CD8-positive, alpha-beta memory T cell (primary cell): ENCODE measurements around the gene ESCO1. TPM values are rescaled to one million over a fixed set of nuclear protein-coding genes. Genes with fewer than 3 reads are reported as not detected.
"Not testable (repeated sequence)": the region's sequence is repeated elsewhere in the genome, so short reads cannot be mapped to it uniquely, and the experiment has no call there.

Experiments used
- CTCF ChIA-PET: fragments of 350-600 bp; sonication (Branson Sonifier 250); formaldehyde crosslinking; loops from one replicate; lab custom pipeline; 2021; ENCODE audit warnings: antibody characterized with exemption; lab: Charles Lee
- POLR2A ChIA-PET: fragments of 350-600 bp; sonication (Branson Sonifier 250); formaldehyde crosslinking; loops from one replicate; lab custom pipeline; 2021; ENCODE audit warnings: antibody characterized with exemption; lab: Charles Lee
- DNase-seq, 5 donors: peaks; one replicate each; pipeline versions ENCODE4 v3.0.0 to v3.0.0-alpha.2; 2020 to 2022; ENCODE audit warnings: mixed read lengths in 1 of 5
- H3K27ac ChIP-seq: one replicate; pipeline ENCODE4 v1.7.0; 2013; ENCODE audit warnings: low read depth, mild to moderate bottlenecking, low read length, moderate library complexity
- H3K27me3 ChIP-seq: 2 replicates; pipeline ENCODE4 v1.7.0; 2013; ENCODE audit warnings: low read length, mild to moderate bottlenecking; ENCODE audit not compliant: insufficient read depth, poor library complexity, severe bottlenecking
- H3K36me3 ChIP-seq: 2 replicates; pipeline ENCODE4 v1.7.0; 2013; ENCODE audit warnings: mild to moderate bottlenecking, low read length, moderate library complexity; ENCODE audit not compliant: insufficient read depth
- H3K4me1 ChIP-seq: 2 replicates; pipeline ENCODE4 v1.7.0; 2013; ENCODE audit warnings: mild to moderate bottlenecking, low read length, moderate library complexity; ENCODE audit not compliant: insufficient read depth
- H3K4me3 ChIP-seq: 2 replicates; pipeline ENCODE4 v1.7.0; 2013; ENCODE audit warnings: mild to moderate bottlenecking, low read length
- H3K9me3 ChIP-seq: 2 replicates; pipeline ENCODE4 v1.7.0; 2013; ENCODE audit warnings: mild to moderate bottlenecking, low read length
- H3K27ac Mint-ChIP-seq, 8 donors: one replicate each; pipeline ENCODE4 v1.8.0; 2020 to 2021; ENCODE audit warnings: mixed read lengths in 8 of 8, mild to moderate bottlenecking in 6 of 8, inconsistent platforms in 3 of 8, moderate library complexity in 3 of 8
- H3K27me3 Mint-ChIP-seq, 2 donors: one replicate each; pipeline ENCODE4 v1.8.0; 2020 to 2021; ENCODE audit warnings: mixed read lengths in 2 of 2, mild to moderate bottlenecking in 1 of 2, moderate library complexity in 1 of 2
- H3K36me3 Mint-ChIP-seq, 3 donors: one replicate each; pipeline ENCODE4 v1.8.0; 2020 to 2021; ENCODE audit warnings: mixed read lengths in 3 of 3, inconsistent platforms in 1 of 3, mild to moderate bottlenecking in 1 of 3
- H3K4me1 Mint-ChIP-seq, 3 donors: one replicate each; pipeline ENCODE4 v1.8.0; 2020 to 2021; ENCODE audit warnings: mixed read lengths in 3 of 3, inconsistent platforms in 1 of 3, mild to moderate bottlenecking in 1 of 3
- H3K4me3 Mint-ChIP-seq, 7 donors: one replicate each; pipeline ENCODE4 v1.8.0; 2020 to 2021; ENCODE audit warnings: mixed read lengths in 7 of 7, mild to moderate bottlenecking in 6 of 7, moderate library complexity in 4 of 7, inconsistent platforms in 2 of 7
- H3K9me3 Mint-ChIP-seq, 5 donors: one replicate each; pipeline ENCODE4 v1.8.0; 2020 to 2022; ENCODE audit warnings: mixed read lengths in 5 of 5, mild to moderate bottlenecking in 3 of 5, moderate library complexity in 2 of 5, inconsistent platforms in 1 of 5
- polyA plus RNA-seq: library from polyadenylated mRNA; unstranded; fragments of 300-500 nt; fragmentation: Illumina TruSeq; gene quantifications from one replicate; pipeline ENCODE4 v1.2.3, GENCODE V29; 2021
- total RNA-seq, 2 experiments: library from RNA; stranded (reverse); gene quantifications; one replicate each; pipeline ENCODE4 v1.2.3, GENCODE V29; 2021

ESCO1 gene
- total RNA-seq = 10 to 100 TPM; 18.2 to 19.3 TPM
- 11.0 TPM for polyA plus RNA-seq

GRCh38 chr18:21600526-21601410 lies at the start of gene ESCO1:
Gene ESCO1, minus strand, starts transcription at chr18:21600704. Its CDS starts 25,861 bp downstream, at chr18:21574843.
- no peaks in the 10 kb centered on the region for H3K36me3 ChIP-seq
- DNase-seq = peak; percentile 90 to 98 (median 97)
- H3K4me3 ChIP-seq = peak within 1 kb of the TSS; percentile 92
- ChIA-PET CTCF (interaction anchor here (0.7 to 5.6 kb wide), 31 partner anchors 10 to 490 kb away, joined by 3 to 131 read pairs (median 4); partner anchors contain the start of genes ABHD3, MIB1, ROCK1 and SNRPD1), POLR2A (interaction anchor here (0.6 to 2.8 kb wide), 10 partner anchors 10 to 489 kb away, joined by 3 to 63 read pairs (median 6); partner anchors contain the start of genes ABHD3, MIB1, ROCK1 and SNRPD1)
- H3K4me1 Mint-ChIP-seq = peaks cover 33 to 64% (median 45%) of the 10 kb centered on the region in 3 donors
- peak within 1 kb of the TSS; percentile 99 for H3K27ac ChIP-seq
- no peaks in the 10 kb centered on the region for H3K9me3 Mint-ChIP-seq
- peak within 1 kb of the TSS; percentile 94 to 100 (median 98) for H3K27ac Mint-ChIP-seq
- peaks cover 0 to 6% of the 10 kb centered on the region in 2 donors for H3K27me3 Mint-ChIP-seq
- H3K36me3 Mint-ChIP-seq = peaks cover 0 to 16% (median 0%) of the 10 kb centered on the region in 3 donors
- no peaks in the 10 kb centered on the region for H3K9me3 ChIP-seq
- H3K4me3 Mint-ChIP-seq = peak within 1 kb of the TSS; percentile 91 to 98 (median 97)
- H3K4me1 ChIP-seq = peaks cover 29% of the 10 kb centered on the region
- no peaks in the 10 kb centered on the region for H3K27me3 ChIP-seq

- DNase-seq, H3K9me3 Mint-ChIP-seq, POLR2A ChIA-PET, H3K36me3 ChIP-seq, H3K27me3 ChIP-seq, H3K27me3 Mint-ChIP-seq, H3K4me3 Mint-ChIP-seq, H3K4me3 ChIP-seq, H3K9me3 ChIP-seq, H3K36me3 Mint-ChIP-seq, H3K4me1 Mint-ChIP-seq, H3K27ac ChIP-seq, H3K4me1 ChIP-seq: not testable (repeated sequence)
- H3K27ac Mint-ChIP-seq = peak overlapping the region in 1 of 8 donors; percentile 58
- CTCF ChIA-PET = interaction anchor here (0.7 to 1.0 kb wide), 2 partner anchors 10 to 40 kb away, joined by 3 to 4 read pairs; partner anchors contain the start of gene ESCO1
Measured at GRCh38 chr18:21640375-21640774, 39.9 kb upstream of the ESCO1 start.

- no peak overlapping the region for H3K27ac ChIP-seq
- H3K4me3 ChIP-seq = no peak overlapping the region
- POLR2A ChIA-PET = no interaction called here
- no peaks in the 10 kb centered on the region for H3K27me3 ChIP-seq
- no peak for DNase-seq
- Mint-ChIP-seq H3K27ac (peak overlapping the region in 2 of 8 donors; percentile 2 to 90), H3K4me3 (no peak overlapping the region), H3K4me1 (peaks cover 0 to 9% (median 0%) of the 10 kb centered on the region in 3 donors), H3K9me3 (no peaks in the 10 kb centered on the region), H3K36me3 (peaks cover 0 to 5% (median 0%) of the 10 kb centered on the region in 3 donors), H3K27me3 (no peaks in the 10 kb centered on the region)
- no peaks in the 10 kb centered on the region for H3K9me3 ChIP-seq
- H3K4me1 ChIP-seq = no peaks in the 10 kb centered on the region
- H3K36me3 ChIP-seq = no peaks in the 10 kb centered on the region
- CTCF ChIA-PET = no interaction called here
Measured at GRCh38 chr18:21638822-21639221, 38.3 kb upstream of the ESCO1 start.

- ChIA-PET CTCF (no interaction called here), POLR2A (interaction anchor here (0.7 kb wide), 1 partner anchor 50 kb away, joined by 5 read pairs; no protein-coding TSS in a partner anchor)
- no peak for DNase-seq
- Histone ChIP-seq H3K9me3 (no peaks in the 10 kb centered on the region), H3K27me3 (no peaks in the 10 kb centered on the region), H3K4me3 (no peak overlapping the region), H3K4me1 (no peaks in the 10 kb centered on the region), H3K36me3 (peaks cover 2% of the 10 kb centered on the region), H3K27ac (no peak overlapping the region)
- Mint-ChIP-seq H3K4me3 (no peak overlapping the region), H3K27ac (peak overlapping the region in 1 of 8 donors; percentile 77), H3K27me3 (no peaks in the 10 kb centered on the region), H3K36me3 (peaks cover 0 to 14% (median under 1%) of the 10 kb centered on the region in 3 donors), H3K4me1 (peaks cover 0 to 9% (median 0%) of the 10 kb centered on the region in 3 donors), H3K9me3 (no peaks in the 10 kb centered on the region)
Measured at GRCh38 chr18:21636769-21637168, 36.3 kb upstream of the ESCO1 start.

GRCh38 chr18:21634588-21635199 lies 34.2 kb upstream of the ESCO1 start:
- Mint-ChIP-seq H3K36me3 (peaks cover 0 to 29% (median 3%) of the 10 kb centered on the region in 3 donors), H3K27me3 (no peaks in the 10 kb centered on the region), H3K4me3 (no peak overlapping the region), H3K4me1 (peaks cover 0 to 9% (median 3%) of the 10 kb centered on the region in 3 donors), H3K9me3 (no peaks in the 10 kb centered on the region), H3K27ac (peak overlapping the region in 1 of 8 donors; percentile 34)
- H3K4me3 ChIP-seq = no peak overlapping the region
- DNase-seq = no peak
- ChIA-PET CTCF (interaction anchor here (1.2 kb wide), 1 partner anchor 24 kb away, joined by 3 read pairs; no protein-coding TSS in a partner anchor), POLR2A (no interaction called here)
- no peak overlapping the region for H3K27ac ChIP-seq
- H3K36me3 ChIP-seq = peaks cover 13% of the 10 kb centered on the region
- no peaks in the 10 kb centered on the region for H3K4me1 ChIP-seq
- no peaks in the 10 kb centered on the region for H3K27me3 ChIP-seq
- no peaks in the 10 kb centered on the region for H3K9me3 ChIP-seq

- Histone ChIP-seq H3K4me3 (no peak overlapping the region), H3K27me3 (no peaks in the 10 kb centered on the region), H3K4me1 (peaks cover 8% of the 10 kb centered on the region), H3K27ac (no peak overlapping the region), H3K9me3 (no peaks in the 10 kb centered on the region), H3K36me3 (peaks cover 22% of the 10 kb centered on the region)
- Mint-ChIP-seq H3K4me1 (peaks cover 19 to 24% (median 22%) of the 10 kb centered on the region in 3 donors), H3K4me3 (no peak overlapping the region), H3K9me3 (no peaks in the 10 kb centered on the region), H3K27me3 (no peaks in the 10 kb centered on the region), H3K36me3 (peaks cover 5 to 50% (median 7%) of the 10 kb centered on the region in 3 donors), H3K27ac (peak overlapping the region in 2 of 8 donors; percentile 36 to 60)
- CTCF ChIA-PET = interaction anchor here (1.5 to 1.7 kb wide), 2 partner anchors 10 to 32 kb away, joined by 3 to 10 read pairs; partner anchors contain the start of gene ESCO1
- POLR2A ChIA-PET = interaction anchor here (0.7 kb wide), 1 partner anchor 63 kb away, joined by 4 read pairs; no protein-coding TSS in a partner anchor
- DNase-seq = no peak
Measured at GRCh38 chr18:21632393-21632792, 31.9 kb upstream of the ESCO1 start.

GRCh38 chr18:21629089-21629832 lies 28.8 kb upstream of the ESCO1 start:
- ChIA-PET POLR2A (no interaction called here), CTCF (interaction anchor here (1.3 kb wide), 2 partner anchors 17 to 29 kb away, joined by 4 to 5 read pairs; partner anchors contain the start of genes ESCO1 and SNRPD1)
- Mint-ChIP-seq H3K4me1 (peaks cover 21 to 28% (median 27%) of the 10 kb centered on the region in 3 donors), H3K4me3 (peak overlapping the region in 5 of 7 donors; percentile 9 to 33 (median 16)), H3K36me3 (peaks cover 5 to 60% (median 12%) of the 10 kb centered on the region in 3 donors), H3K9me3 (no peaks in the 10 kb centered on the region), H3K27ac (peak overlapping the region in 7 of 8 donors; percentile 27 to 92 (median 70)), H3K27me3 (no peaks in the 10 kb centered on the region)
- H3K4me1 ChIP-seq = peaks cover 8% of the 10 kb centered on the region
- H3K4me3 ChIP-seq = no peak overlapping the region
- H3K36me3 ChIP-seq = peaks cover 22% of the 10 kb centered on the region
- DNase-seq = no peak
- no peaks in the 10 kb centered on the region for H3K9me3 ChIP-seq
- no peak overlapping the region for H3K27ac ChIP-seq
- H3K27me3 ChIP-seq = no peaks in the 10 kb centered on the region
